Activated CD4-positive, CD25-positive, alpha-beta regulatory T cell treated with anti-CD3 and anti-CD28 coated beads, Interleukin-2, amount 50 U/mL, for 16 hours (primary cell): ENCODE data around the gene MS4A15.
"Not testable (repeated sequence)": the region's sequence is repeated elsewhere in the genome, so short reads cannot be mapped to it uniquely, and the experiment has no call there.

Experiments used
- DNase-seq: peaks from one replicate; pipeline ENCODE4 v3.0.0-alpha.2; 2020; ENCODE audit warnings: low read depth, low spot score

MS4A15 gene

DNA sequence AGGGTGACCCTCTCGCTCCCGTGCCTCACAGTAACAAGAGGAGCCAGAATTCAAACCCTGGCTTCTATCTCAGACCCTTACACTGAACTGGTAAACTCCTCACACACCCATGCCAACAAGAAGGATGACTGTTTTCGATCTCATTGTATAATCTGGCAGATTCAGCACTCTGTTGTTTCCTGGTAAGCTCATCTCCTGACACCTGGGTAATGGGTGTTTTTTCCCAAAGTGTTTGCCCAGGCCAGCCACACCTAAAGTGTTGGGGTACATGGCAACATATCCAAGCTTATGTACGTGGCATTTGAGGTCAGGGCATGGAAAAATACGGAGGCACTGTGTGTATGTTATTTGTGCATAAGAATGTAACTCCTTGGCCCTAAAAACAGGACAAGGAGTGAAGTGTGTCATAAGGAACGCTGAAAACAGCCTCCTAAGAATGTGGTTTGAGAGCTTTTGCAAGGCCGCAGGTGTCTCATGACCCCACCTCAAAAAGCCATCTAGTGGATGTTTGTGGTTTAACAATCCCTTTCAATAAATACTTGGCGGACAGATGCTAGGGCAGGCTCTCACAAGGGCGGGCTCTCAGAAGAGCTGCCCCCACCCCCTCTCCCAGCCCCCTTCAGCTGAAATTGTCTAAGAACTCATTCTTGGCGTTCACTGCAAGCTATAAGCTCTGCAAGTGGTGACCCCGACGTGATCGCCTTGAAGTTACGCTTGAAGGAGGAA lies at the start of gene MS4A15:
Gene MS4A15, plus strand, starts transcription at position 561 of the 726 bp plus-strand sequence. CDS start 6,867 bp downstream, outside the sequence.
- DNase-seq = no peak

DNA sequence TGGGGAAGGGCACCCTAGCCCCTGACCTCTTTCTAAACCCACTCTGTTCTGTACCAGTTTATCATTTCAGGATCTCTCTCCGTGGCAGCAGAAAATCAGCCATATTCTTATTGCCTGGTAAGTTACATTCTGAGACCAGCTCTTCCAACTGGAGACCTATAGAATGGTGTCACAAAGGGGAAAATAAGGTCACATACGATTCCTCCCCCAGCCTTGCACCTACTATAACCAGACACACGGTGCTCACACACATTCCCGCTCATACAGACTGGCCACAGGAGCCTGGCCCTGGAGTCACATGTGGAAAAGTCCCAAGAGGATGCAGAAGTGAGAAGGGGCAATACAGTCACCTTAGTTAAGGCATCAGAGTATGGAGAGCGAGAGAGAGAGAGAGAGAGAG lies 49.7 kb upstream of the MS4A15 start:
- no peak for DNase-seq

GRCh38 chr11:60710482-60710881 lies 46.2 kb upstream of the MS4A15 start:
- no peak for DNase-seq

DNA sequence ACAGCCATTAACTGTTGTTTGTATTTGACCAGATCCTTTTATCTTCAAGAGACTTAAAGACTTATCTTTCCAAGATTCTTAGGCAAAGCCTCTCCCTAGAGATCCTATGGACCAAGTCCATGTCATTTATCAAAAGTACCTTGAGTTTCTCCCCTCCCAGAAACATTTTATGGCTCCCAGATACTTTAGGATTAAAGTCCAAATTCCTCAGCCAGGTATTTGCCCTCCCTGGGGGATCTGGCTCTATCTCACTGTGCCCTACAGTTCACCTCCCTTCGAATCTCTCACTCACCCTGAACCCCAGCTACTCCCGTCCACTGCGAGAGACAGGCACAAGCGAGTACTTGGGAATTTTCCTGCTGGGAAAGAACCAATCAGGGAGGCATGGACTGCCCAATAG lies 45.4 kb upstream of the MS4A15 start:
- DNase-seq = no peak

- DNase-seq = not testable (repeated sequence)
Observed at GRCh38 chr11:60713423-60713822, 43.2 kb upstream of the MS4A15 start.

GRCh38 chr11:60717956-60718355 lies 38.7 kb upstream of the MS4A15 start:
- no peak for DNase-seq

DNA sequence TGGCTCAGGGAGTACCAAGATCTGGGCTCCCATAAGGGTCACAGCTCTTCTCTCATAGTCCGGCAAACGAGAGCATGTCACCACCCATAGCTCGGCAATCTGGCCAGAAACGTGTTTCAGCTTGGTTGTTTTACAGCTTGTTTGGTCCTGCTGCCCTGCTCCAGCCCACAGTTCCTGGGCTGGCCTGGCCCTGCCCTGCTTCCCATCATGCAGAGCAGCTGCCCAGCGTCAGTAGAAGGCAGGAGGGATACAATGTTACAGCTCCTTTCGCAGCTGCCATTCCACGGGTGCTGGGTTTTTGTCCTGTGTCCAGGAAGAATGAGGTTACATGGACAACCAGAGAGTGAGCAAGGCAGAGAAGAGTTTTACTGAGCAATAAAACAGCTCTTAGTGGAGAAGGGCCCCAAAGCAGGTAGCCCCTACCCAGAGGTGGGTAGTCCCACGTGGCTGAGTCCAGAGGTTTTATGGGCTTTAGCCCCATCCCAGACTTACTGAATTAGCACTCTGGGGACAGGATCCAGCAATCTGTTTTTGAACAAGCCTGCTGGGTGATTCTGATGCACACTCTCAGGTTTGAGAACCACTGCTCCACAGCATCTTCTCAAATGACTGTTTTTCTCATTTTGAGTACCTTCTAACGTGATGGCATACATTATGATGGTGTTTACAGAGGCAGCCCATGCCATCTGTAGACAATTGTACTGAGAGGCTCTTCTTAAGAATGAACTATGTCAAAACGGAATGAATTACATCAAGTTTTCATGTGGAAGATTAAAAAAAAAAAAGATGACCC lies 37.9 kb upstream of the MS4A15 start:
- DNase-seq = no peak

DNA sequence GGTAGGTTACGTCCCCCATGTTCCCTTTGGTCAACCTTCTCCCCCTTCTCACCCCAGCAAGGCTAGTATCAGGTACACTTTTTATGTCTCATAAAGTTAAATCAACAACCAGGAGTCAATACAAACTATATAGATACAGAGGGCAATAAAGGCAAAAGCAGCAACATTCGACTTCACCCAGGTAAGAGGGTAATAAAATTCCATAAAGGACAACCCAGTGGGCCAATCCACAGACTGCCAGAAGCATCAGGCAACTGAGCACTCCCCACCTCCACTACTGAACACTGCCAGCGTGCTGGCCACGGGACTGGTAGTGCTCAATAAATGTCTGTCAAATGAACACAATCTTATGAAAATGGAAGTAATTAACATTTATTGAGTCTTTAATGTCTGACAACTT lies 37.3 kb upstream of the MS4A15 start:
- no peak for DNase-seq

DNA sequence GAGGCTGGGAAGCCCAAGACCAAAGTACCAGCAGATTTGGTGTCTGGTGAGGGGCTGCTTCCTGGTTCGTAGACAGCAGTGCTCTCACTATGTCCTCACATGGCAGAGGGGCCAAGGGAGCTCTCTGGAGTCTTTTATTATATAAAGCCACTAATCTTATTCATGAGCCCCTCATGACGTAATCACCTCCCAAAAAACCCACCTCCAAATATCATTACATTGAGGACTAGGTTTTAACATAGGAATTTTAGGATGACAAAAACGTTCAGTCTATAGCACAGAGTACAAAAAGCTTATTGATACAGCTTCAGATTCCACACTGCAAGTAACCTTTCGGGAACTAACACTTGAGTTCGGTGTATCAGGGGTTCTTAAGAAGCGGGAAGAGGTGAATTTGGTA lies 36.2 kb upstream of the MS4A15 start:
- no peak for DNase-seq

GRCh38 chr11:60724420-60724819 lies 32.2 kb upstream of the MS4A15 start, which contains the start of gene MS4A18:
Gene MS4A18, plus strand, starts transcription at chr11:60724720.
- no peak for DNase-seq

DNA sequence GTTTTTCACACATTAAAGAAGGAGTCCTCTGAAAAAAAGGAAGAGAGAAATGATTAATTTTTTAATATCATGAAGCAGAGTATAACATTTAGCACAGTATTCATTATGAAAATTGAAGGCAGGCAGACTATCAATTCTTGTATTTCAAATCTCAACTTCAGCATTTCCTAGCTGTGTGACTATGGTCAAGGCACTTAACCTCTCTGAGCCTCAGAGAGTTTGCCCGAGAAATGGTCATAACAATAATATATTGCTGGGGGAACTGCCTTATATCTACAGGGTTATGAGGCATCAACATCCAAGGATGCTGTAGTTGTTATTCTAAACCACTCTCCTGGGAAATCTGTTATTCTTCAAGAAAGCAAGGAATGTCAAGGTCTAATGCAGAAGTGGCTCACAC lies 31.1 kb upstream of the MS4A15 start:
- no peak for DNase-seq

DNA sequence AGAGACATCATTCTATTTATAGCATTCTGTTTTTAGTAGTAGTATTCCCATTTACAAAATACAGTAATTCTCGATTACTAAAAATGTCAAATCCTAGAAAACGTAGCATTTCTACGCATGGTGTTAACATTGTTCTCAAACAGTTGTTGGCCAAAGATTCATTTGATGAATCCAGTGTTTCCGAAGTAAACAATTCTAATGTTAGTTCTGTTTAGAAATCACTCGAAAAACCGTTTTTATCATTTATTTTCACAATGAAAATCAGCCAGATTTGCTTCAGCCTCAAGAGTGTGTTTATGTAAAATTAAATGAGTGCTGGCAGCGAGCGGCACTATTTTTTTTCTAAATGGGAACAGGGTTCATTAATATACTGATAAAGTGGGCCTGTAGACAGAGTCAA lies 25.1 kb upstream of the MS4A15 start:
- DNase-seq = no peak

DNA sequence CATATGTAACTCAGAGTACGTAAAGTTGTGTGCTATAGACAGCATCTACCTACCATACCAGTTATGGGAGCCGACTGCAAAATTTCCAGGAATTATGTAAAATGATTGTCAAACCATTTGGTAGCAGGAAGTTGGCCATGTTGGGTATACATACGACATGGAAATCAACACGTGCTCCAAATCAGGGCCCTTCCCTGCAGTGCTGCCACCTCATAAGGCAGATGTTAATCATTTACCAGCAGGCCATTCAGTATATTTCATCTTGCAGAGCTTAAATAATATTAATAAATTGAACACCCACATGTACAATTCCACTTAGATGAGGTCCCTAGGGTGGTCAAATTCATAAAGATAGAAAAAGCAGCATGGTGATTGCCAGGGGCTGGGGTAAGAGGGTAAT lies 22.4 kb upstream of the MS4A15 start:
- DNase-seq = no peak

DNA sequence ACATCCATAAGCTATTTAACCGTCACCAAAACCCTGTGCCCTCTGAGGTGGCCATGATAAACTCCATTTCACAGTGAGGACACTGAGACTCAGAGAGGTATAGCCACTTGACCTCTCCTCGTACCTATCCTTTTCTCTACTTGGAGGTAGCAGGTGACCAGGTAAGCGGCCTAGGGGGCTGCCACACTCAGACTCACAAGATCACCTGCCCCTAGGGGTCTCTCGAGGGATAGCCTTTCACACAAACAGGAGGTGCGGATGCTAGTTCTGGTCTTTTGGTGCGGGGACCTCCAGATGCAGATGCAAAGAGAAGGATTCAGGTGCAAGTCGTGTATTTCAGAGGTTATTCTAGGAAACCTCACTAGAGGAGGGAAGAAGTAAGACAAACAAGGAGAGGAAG lies 17.6 kb upstream of the MS4A15 start:
- no peak for DNase-seq

- DNase-seq = no peak
Observed at GRCh38 chr11:60740573-60740972, 16.1 kb upstream of the MS4A15 start.

- no peak for DNase-seq
Observed at GRCh38 chr11:60741421-60741820, 15.2 kb upstream of the MS4A15 start.

DNA sequence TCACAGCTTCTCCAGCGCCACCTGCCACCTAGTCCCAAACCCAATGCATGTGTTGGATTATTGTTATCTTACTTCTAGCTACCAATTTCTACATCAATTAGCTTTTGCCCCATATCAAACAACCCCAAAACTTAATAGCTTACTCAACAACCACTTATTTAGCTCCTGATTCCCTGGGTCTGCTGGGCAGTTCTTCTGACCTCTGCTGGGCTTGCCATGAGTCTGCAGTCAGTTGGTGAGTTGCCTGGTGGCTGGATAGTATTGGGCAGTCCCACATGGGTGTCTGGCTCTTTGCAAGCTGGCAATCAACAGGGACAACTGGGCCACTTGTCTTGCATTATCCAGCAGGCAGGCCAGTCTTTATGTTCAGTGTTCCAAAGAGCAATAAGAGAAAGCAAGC lies 13.6 kb upstream of the MS4A15 start:
- no peak for DNase-seq

- DNase-seq = no peak
Observed at GRCh38 chr11:60744114-60744513, 12.6 kb upstream of the MS4A15 start.

DNA sequence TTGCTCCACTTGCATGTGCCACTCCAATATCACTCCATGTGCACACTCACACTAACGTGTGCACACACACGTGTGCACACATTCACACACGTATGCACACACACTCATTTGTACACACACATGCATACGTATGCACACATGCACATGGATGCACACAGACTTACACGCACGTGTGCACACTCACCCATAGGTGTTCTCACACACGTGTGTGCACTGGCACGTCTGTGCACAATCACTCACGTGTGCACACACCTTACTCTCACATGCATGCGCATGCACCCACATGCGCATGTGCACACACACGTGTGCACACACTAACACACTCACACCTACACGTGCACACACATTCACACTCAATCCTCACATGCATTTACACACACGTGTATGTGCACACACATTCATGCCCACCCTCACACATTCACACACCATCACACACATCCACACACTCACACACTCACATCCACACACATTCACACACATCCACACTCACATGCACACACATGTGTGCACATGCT lies 9.3 kb upstream of the MS4A15 start:
- no peak for DNase-seq

DNA sequence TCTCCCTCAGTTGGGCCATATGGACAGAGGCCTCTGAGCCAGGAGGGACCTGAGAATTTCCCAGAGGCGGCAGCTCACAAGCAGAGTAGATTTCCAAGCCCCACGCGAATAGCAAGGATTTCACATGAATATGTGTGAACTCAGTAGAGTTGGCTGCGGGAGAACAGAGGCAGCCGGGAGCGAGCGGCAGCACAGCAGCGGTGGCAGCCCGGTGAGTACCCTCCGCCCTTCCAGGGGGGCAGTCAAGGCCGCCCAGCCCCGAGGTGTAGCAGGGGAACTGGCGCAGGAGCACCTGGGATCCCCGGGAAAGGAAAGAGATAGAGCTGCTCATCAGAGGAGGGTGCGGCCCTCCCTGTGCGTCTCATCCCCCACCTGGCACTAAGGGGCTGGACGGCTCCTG lies 8.4 kb upstream of the MS4A15 start:
- no peak for DNase-seq

DNA sequence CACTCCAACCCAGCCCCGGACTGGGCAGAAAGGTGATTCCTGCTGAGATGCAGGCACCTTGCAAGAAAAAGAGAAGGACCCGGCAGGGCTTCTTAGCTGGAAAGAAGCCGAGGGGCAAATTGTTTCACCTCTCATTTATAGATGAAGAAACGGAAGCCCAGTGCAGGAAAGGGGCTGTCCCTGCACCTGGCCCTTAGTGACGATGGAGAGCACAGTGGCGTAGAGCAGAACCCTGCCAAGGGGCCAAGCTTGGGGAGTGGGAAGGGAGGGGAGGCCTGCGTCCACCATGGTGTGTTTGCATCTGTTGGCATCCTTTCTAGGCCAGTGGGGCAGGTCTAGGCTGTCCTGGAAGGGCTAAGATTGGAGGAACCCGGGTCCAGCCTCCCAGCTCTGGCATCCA lies 7.8 kb upstream of the MS4A15 start:
- DNase-seq = no peak

- DNase-seq = no peak
Observed at GRCh38 chr11:60750911-60751310, 5.8 kb upstream of the MS4A15 start.

GRCh38 chr11:60753309-60753708 lies 3.4 kb upstream of the MS4A15 start:
- no peak for DNase-seq
